HepG2 (cell line): ENCODE results near the gene GLYR1. TPM values are rescaled to one million over a fixed set of nuclear protein-coding genes. Genes with fewer than 3 reads are reported as not detected.

ENCODE experiments used
- BCLAF1 ChIP-seq: fragments of 450-650 bp; IDR thresholded peaks from 2 replicates; pipeline ENCODE4 v1.6.1; 2017; ENCODE audit warnings: mild to moderate bottlenecking
- KLF9 ChIP-seq: IDR thresholded peaks from 2 replicates; pipeline ENCODE4 v1.6.1; 2016; ENCODE audit warnings: low read depth
- SATB2 ChIP-seq: sonication (generic); formaldehyde crosslinking; IDR thresholded peaks from 2 replicates; pipeline ENCODE4 v1.5.0; 2020; ENCODE audit warnings: missing genetic modification reagents
- SOX6 ChIP-seq, 2 experiments: fragments of 450-650 bp in 1 of 2; sonication (generic) in 1 of 2; formaldehyde crosslinking in 1 of 2; IDR thresholded peaks; 2 replicates each; pipeline versions ENCODE4 v1.4.0 to v1.6.1; 2017 to 2020; ENCODE audit warnings: antibody characterized with exemption in 1 of 2, mild to moderate bottlenecking in 1 of 2, missing genetic modification reagents in 1 of 2
- SPEN ChIP-seq: sonication (generic); formaldehyde crosslinking; IDR thresholded peaks from 2 replicates; pipeline ENCODE4 v1.5.1; 2020; ENCODE audit warnings: low read depth, mild to moderate bottlenecking, missing genetic modification reagents
- SRSF1 ChIP-seq: fragments of 200-400 bp; formaldehyde crosslinking; optimal IDR thresholded peaks from 2 replicates; pipeline ENCODE3; 2017; ENCODE audit warnings: mild to moderate bottlenecking, low read depth, low read length, moderate library complexity
- THAP11 ChIP-seq: IDR thresholded peaks from 2 replicates; pipeline ENCODE4 v1.6.1; 2016; ENCODE audit warnings: missing biosample characterization, missing genetic modification reagents
- ZBTB7A ChIP-seq: sonication (generic); formaldehyde crosslinking; IDR thresholded peaks from 2 replicates; pipeline ENCODE4 v1.8.0; 2022; ENCODE audit warnings: mild to moderate bottlenecking, missing genetic modification reagents
- ZFP41 ChIP-seq: sonication (generic); formaldehyde crosslinking; IDR thresholded peaks from 2 replicates; pipeline ENCODE4 v1.4.0; 2020; ENCODE audit warnings: mild to moderate bottlenecking, missing genetic modification reagents, borderline replicate concordance
- ZNF431 ChIP-seq: sonication (generic); formaldehyde crosslinking; IDR thresholded peaks from 2 replicates; pipeline ENCODE4 v1.9.0; 2022; ENCODE audit warnings: missing genetic modification reagents, low read depth, mild to moderate bottlenecking, borderline replicate concordance
- ZNF513 ChIP-seq: sonication (generic); formaldehyde crosslinking; conservative IDR thresholded peaks from 2 replicates; pipeline ENCODE4 v1.5.0; 2020; ENCODE audit warnings: missing genetic modification reagents
- ZNF713 ChIP-seq: sonication (generic); formaldehyde crosslinking; IDR thresholded peaks from 2 replicates; pipeline ENCODE4 v1.4.0; 2020; ENCODE audit warnings: mild to moderate bottlenecking, missing genetic modification reagents
- ZNF816 ChIP-seq: sonication (generic); formaldehyde crosslinking; IDR thresholded peaks from 2 replicates; pipeline ENCODE4 v1.8.0; 2022; ENCODE audit warnings: missing genetic modification reagents, mild to moderate bottlenecking, borderline replicate concordance
- ZNF850 ChIP-seq: sonication (generic); formaldehyde crosslinking; conservative IDR thresholded peaks from 2 replicates; pipeline ENCODE4 v1.9.0; 2021; ENCODE audit warnings: mild to moderate bottlenecking, missing genetic modification reagents
- polyA plus RNA-seq, 8 experiments: library from polyadenylated mRNA; depleted of rRNA in 3 of 8; stranded (reverse) in 7 of 8; unstranded in 1 of 8; fragments of >200 nt; fragmentation: Illumina TruSeq in 4 of 8; extraction: Trizol in 4 of 8; gene quantifications; 2 replicates each; pipeline versions ENCODE4 v1.2.1 to v1.2.3, GENCODE V29; 2011 to 2016; ENCODE audit warnings: low read depth in 4 of 8, missing spikeins in 1 of 8, mixed read lengths in 1 of 8; ENCODE audit not compliant: insufficient read depth in 1 of 8
- total RNA-seq, 5 experiments: library from RNA; depleted of rRNA; stranded (reverse); fragments of >200 nt; fragmentation: Illumina TruSeq; extraction: Trizol; gene quantifications; 2 replicates each; pipeline ENCODE4 v1.2.3, GENCODE V29; 2016; ENCODE audit warnings: low read depth in 1 of 5
- TF ChIP-seq, protein P1 (sequence below): IDR thresholded peaks from 2 replicates; pipeline ENCODE4 v1.6.1; 2012; ENCODE audit warnings: inconsistent platforms
- TF ChIP-seq, protein P2 (sequence below): sonication (generic); formaldehyde crosslinking; IDR thresholded peaks from 2 replicates; pipeline ENCODE4 v1.8.1; 2023; ENCODE audit warnings: mild to moderate bottlenecking, missing genetic modification reagents
- TF ChIP-seq, protein P3 (sequence below): sonication (generic); formaldehyde crosslinking; IDR thresholded peaks from 2 replicates; pipeline ENCODE4 v1.4.0; 2020; ENCODE audit warnings: missing genetic modification reagents
- TF ChIP-seq, protein P4 (sequence below): sonication (generic); formaldehyde crosslinking; IDR thresholded peaks from 2 replicates; pipeline ENCODE4 v1.5.0; 2020; ENCODE audit warnings: missing genetic modification reagents, mild to moderate bottlenecking, borderline replicate concordance

The GLYR1 gene
- total and polyA plus RNA-seq, 2 of the 13 experiments (the other 11 are each of a cell fraction or from before 2014, with no cell fraction given): 28.3 to 48.7 TPM

- TF ChIP-seq BCLAF1 (no peak), ZNF431 (CRISPR knock-in tag) (no peak), ZNF816 (CRISPR knock-in tag) (no peak), ZNF850 (no peak; the same call in 1 of the 2 replicates), KLF9 (no peak), ZNF513 (CRISPR knock-in tag) (no peak), SPEN (peak; percentile 79), ZBTB7A (CRISPR knock-in tag) (0 out of 2 replicates have a peak, but pooled peaks have one; percentile 18), SATB2 (CRISPR knock-in tag) (no peak), ZFP41 (no peak), SOX6 (IDR thresholded peaks at IDR 0.05) (no peak), SOX6 (CRISPR knock-in tag; IDR thresholded peaks at IDR 0.05) (peak; percentile 46; the same call in 1 of the 2 replicates), THAP11 (peak; percentile 99), SRSF1 (no peak), ZNF713 (CRISPR knock-in tag) (no peak)
- TF ChIP-seq, protein P1, sequence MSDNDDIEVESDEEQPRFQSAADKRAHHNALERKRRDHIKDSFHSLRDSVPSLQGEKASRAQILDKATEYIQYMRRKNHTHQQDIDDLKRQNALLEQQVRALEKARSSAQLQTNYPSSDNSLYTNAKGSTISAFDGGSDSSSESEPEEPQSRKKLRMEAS: peak; percentile 13; the same call in 1 of the 2 replicates
- TF ChIP-seq, protein P2, sequence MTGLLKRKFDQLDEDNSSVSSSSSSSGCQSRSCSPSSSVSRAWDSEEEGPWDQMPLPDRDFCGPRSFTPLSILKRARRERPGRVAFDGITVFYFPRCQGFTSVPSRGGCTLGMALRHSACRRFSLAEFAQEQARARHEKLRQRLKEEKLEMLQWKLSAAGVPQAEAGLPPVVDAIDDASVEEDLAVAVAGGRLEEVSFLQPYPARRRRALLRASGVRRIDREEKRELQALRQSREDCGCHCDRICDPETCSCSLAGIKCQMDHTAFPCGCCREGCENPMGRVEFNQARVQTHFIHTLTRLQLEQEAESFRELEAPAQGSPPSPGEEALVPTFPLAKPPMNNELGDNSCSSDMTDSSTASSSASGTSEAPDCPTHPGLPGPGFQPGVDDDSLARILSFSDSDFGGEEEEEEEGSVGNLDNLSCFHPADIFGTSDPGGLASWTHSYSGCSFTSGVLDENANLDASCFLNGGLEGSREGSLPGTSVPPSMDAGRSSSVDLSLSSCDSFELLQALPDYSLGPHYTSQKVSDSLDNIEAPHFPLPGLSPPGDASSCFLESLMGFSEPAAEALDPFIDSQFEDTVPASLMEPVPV (CRISPR knock-in tag): no peak
- TF ChIP-seq, protein P3, sequence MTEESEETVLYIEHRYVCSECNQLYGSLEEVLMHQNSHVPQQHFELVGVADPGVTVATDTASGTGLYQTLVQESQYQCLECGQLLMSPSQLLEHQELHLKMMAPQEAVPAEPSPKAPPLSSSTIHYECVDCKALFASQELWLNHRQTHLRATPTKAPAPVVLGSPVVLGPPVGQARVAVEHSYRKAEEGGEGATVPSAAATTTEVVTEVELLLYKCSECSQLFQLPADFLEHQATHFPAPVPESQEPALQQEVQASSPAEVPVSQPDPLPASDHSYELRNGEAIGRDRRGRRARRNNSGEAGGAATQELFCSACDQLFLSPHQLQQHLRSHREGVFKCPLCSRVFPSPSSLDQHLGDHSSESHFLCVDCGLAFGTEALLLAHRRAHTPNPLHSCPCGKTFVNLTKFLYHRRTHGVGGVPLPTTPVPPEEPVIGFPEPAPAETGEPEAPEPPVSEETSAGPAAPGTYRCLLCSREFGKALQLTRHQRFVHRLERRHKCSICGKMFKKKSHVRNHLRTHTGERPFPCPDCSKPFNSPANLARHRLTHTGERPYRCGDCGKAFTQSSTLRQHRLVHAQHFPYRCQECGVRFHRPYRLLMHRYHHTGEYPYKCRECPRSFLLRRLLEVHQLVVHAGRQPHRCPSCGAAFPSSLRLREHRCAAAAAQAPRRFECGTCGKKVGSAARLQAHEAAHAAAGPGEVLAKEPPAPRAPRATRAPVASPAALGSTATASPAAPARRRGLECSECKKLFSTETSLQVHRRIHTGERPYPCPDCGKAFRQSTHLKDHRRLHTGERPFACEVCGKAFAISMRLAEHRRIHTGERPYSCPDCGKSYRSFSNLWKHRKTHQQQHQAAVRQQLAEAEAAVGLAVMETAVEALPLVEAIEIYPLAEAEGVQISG (CRISPR knock-in tag): peak; percentile 87
- TF ChIP-seq, protein P4, sequence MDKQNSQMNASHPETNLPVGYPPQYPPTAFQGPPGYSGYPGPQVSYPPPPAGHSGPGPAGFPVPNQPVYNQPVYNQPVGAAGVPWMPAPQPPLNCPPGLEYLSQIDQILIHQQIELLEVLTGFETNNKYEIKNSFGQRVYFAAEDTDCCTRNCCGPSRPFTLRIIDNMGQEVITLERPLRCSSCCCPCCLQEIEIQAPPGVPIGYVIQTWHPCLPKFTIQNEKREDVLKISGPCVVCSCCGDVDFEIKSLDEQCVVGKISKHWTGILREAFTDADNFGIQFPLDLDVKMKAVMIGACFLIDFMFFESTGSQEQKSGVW (CRISPR knock-in tag): no peak
These were observed 78.4 kb downstream of the GLYR1 start (continued) for GRCh38 chr16:4768549-4769305.
